Sigmoid colon (tissue), 7 donors: ENCODE data around the gene PPP2R2C. TPM values are rescaled to one million over a fixed set of nuclear protein-coding genes. Genes with fewer than 3 reads are reported as not detected.

Source experiments
- DNase-seq: peaks from one replicate; pipeline ENCODE4 v3.0.0-alpha.2; 2019
- H3K27ac ChIP-seq, 4 donors: fragments of 200-600 bp; sonication (generic); one replicate each; pipeline ENCODE4 v1.5.1; 2016 to 2019; ENCODE audit warnings: mild to moderate bottlenecking in 1 of 4
- H3K27me3 ChIP-seq, 3 donors: fragments of 200-600 bp; sonication (generic); one replicate each; pipeline ENCODE4 v1.5.1; 2019; ENCODE audit warnings: mild to moderate bottlenecking in 1 of 3
- H3K36me3 ChIP-seq, 4 donors: fragments of 200-600 bp; sonication (generic); one replicate each; pipeline ENCODE4 v1.5.1; 2016 to 2019
- H3K4me1 ChIP-seq, 4 donors: fragments of 200-600 bp; sonication (generic); one replicate each; pipeline ENCODE4 v1.5.1; 2017 to 2019
- H3K4me3 ChIP-seq, 4 donors: fragments of 200-600 bp; sonication (generic); one replicate each; pipeline ENCODE4 v1.5.1; 2017 to 2019; ENCODE audit warnings: mild to moderate bottlenecking in 2 of 4, moderate library complexity in 1 of 4
- H3K9me3 ChIP-seq, 4 donors: fragments of 200-600 bp in 3 of 4; sonication (generic) in 3 of 4; one replicate each; pipeline versions ENCODE4 v1.5.1 to v1.6.1; 2013 to 2019
- EP300 ChIP-seq, 4 donors: sonication (generic); formaldehyde crosslinking; IDR thresholded peaks; one replicate each; pipeline ENCODE4 v1.6.1; 2017; ENCODE audit warnings: antibody characterized with exemption in 4 of 4
- POLR2A ChIP-seq, 2 donors: fragments of 450-650 bp; IDR thresholded peaks; one replicate each; pipeline ENCODE4 v1.6.1; 2016; ENCODE audit warnings: antibody characterized with exemption in 2 of 2, mild to moderate bottlenecking in 2 of 2, moderate library complexity in 2 of 2
- POLR2AphosphoS5 ChIP-seq, 4 donors: sonication (generic); formaldehyde crosslinking; IDR thresholded peaks; one replicate each; pipeline ENCODE4 v1.6.1; 2017; ENCODE audit warnings: antibody characterized with exemption in 4 of 4
- WGBS, 2 donors: extraction: QIAGEN DNeasy Blood & Tissue Kit; methylation state at CpG; one replicate each; pipeline ENCODE4 v1.1.7; 2013; 5-methylcytosine and 5-hydroxymethylcytosine counted together
- intact Hi-C: fragments of 100-400 bp; cut with DNase I; formaldehyde crosslinking; loops from one replicate; pipeline ENCODE4 v1.15.1; 2023
- polyA plus RNA-seq, 3 donors: library from polyadenylated mRNA; stranded (reverse); fragments of 200-250 nt; gene quantifications; one replicate each; pipeline ENCODE4 v1.2.3, GENCODE V29; 2013
- total RNA-seq, 4 donors: library from RNA; depleted of rRNA; stranded (reverse); fragments of >200 nt; gene quantifications; one replicate each; pipeline ENCODE4 v1.1.0, GENCODE V29; 2016
- TF ChIP-seq, protein P1 (sequence below), 4 experiments: fragments of 450-650 bp in 3 of 4; fragments of 200-600 bp in 1 of 4; IDR thresholded peaks; one replicate each; pipeline ENCODE4 v1.5.1; 2016 to 2019; ENCODE audit warnings: antibody characterized with exemption in 4 of 4, mild to moderate bottlenecking in 3 of 4, moderate library complexity in 2 of 4
- donor health status: healthy with polysubstance abuse.
- donor health status: Bipolar disorder and iron deficiency.
- donor health status: healthy.

Gene PPP2R2C
- total and polyA plus RNA-seq, 7 donors, result 0.49 to 2.8 (median 1.1) TPM; not detected in 2

DNA sequence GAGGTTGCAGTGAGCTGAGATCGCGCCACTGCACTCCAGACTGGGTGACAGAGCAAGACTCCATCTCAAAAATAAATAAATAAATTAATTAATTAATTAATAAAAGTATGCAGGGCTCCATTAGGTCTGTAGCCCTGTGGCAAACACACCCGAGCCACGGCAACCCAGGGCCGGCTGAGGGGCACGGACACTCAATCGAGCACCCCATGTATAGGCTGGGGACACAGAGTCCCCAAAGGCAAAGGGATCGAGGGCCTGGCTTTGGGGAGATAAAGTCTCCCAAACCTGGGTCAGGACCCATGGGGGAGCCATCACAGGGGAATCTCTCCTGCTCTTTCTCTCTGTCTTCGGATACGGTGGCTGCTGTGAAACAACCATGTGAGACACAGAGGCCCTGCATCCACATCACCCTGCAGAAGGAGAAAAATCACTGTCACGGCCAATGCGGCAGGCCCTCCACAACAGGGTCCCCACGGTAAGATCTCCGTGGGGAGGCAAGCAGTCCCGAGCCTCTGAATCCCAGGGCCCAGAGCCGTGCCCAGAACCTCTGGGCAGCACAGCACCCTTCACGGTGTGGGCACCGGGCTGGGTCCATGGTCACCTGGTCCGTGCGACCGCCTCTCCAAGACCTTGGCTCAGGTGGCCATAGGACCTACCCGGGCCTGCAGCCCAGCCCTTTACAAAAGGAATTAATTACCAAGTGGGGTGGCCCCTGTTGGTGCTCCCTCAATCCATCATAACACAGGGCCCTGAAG lies 121.0 kb downstream of the PPP2R2C start:
- Histone ChIP-seq H3K27me3 (peaks cover 0 to 40% (median 0%) of the 10 kb centered on the region in 3 donors), H3K4me3 (no peak overlapping the region), H3K9me3 (no peaks in the 10 kb centered on the region), H3K36me3 (no peaks in the 10 kb centered on the region), H3K4me1 (no peaks in the 10 kb centered on the region), H3K27ac (no peak overlapping the region)
- WGBS, 2 donors, result 90 to 92% methylated on average over 22 of the region's 22 CpGs
- no peak for DNase-seq
- intact Hi-C loops, result no loop called here
- TF ChIP-seq POLR2A (IDR thresholded peaks at IDR 0.05) (no peak), EP300 (IDR thresholded peaks at IDR 0.05) (no peak), POLR2AphosphoS5 (IDR thresholded peaks at IDR 0.05) (no peak)
- TF ChIP-seq, protein P1, sequence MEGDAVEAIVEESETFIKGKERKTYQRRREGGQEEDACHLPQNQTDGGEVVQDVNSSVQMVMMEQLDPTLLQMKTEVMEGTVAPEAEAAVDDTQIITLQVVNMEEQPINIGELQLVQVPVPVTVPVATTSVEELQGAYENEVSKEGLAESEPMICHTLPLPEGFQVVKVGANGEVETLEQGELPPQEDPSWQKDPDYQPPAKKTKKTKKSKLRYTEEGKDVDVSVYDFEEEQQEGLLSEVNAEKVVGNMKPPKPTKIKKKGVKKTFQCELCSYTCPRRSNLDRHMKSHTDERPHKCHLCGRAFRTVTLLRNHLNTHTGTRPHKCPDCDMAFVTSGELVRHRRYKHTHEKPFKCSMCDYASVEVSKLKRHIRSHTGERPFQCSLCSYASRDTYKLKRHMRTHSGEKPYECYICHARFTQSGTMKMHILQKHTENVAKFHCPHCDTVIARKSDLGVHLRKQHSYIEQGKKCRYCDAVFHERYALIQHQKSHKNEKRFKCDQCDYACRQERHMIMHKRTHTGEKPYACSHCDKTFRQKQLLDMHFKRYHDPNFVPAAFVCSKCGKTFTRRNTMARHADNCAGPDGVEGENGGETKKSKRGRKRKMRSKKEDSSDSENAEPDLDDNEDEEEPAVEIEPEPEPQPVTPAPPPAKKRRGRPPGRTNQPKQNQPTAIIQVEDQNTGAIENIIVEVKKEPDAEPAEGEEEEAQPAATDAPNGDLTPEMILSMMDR (IDR thresholded peaks at IDR 0.05), result no peak

DNA sequence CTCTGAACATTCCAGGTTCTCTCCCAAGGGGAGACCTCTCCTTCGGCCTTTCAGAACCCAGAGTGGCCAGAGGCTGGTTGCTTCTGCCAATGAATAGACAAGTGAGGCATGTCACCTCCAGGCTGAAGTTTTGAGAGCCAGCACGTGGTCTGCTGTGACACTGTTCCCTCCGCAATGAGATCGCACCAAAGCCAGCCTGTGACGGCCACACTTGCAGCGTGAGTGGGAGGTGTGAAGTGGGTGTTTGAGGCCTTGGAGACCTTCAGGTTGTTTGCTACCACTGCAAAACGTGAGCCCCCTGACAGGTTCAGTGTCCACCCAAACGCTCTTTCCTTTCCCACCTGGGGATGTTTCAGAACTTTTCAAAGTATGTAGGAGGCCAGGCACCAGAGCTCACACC lies 121.8 kb downstream of the PPP2R2C start:
- WGBS, 2 donors, result 70 to 77% methylated on average over 8 of the region's 8 CpGs

DNA sequence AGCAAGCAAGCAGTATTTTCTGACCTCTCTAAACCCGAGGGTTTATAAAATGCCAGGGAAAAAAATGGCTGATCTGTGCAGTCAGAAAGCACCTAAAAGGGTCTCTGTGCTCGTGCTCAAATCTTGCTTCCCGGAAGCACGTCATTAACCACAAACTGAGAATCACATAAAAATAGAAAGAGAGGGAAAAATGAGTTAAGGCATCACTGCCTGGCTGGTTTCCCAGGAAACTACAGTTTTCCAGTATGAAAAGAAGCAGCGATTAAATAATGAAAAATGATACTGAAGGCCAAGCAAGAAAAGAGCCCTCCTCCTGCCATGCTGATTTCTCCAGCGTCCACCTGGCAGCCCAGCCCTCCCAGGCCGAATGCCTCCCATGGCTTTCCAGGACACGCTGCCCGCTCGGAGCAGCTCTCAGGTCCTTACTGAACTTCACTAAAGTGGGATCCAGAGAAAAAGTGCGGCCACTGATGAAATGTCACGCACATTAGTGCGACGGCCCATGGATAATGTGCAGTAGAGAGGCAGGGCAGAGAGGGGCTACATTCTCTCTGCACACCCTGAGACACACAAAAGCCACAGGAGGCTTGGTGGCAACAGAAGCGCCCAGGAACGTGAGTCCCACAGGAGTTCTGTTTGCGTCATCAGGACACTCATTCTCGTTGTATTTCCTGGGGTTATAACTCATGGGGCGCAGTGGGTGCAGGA lies 122.4 kb downstream of the PPP2R2C start:
- TF ChIP-seq, protein P1 (IDR thresholded peaks at IDR 0.05), result no peak
- TF ChIP-seq EP300 (IDR thresholded peaks at IDR 0.05), result no peak
- TF ChIP-seq POLR2AphosphoS5 (IDR thresholded peaks at IDR 0.05), result no peak
- no peak for TF ChIP-seq POLR2A (IDR thresholded peaks at IDR 0.05)
- no peak overlapping the region for H3K27ac ChIP-seq
- WGBS, 2 donors, result 75 to 77% methylated on average over 19 of the region's 19 CpGs
- H3K4me1 ChIP-seq, result no peaks in the 10 kb centered on the region
- intact Hi-C loops, result no loop called here
- H3K27me3 ChIP-seq, result peaks cover 0 to 42% (median 0%) of the 10 kb centered on the region in 3 donors
- no peak overlapping the region for H3K4me3 ChIP-seq
- H3K9me3 ChIP-seq, result no peaks in the 10 kb centered on the region
- no peak for DNase-seq
- no peaks in the 10 kb centered on the region for H3K36me3 ChIP-seq

More for the DNA sequence above, 121.8 kb downstream of the PPP2R2C start:
- intact Hi-C loops, result no loop called here
- Histone ChIP-seq H3K4me3 (no peak overlapping the region), H3K27ac (no peak overlapping the region), H3K27me3 (peaks cover 0 to 42% (median 0%) of the 10 kb centered on the region in 3 donors), H3K36me3 (no peaks in the 10 kb centered on the region), H3K9me3 (no peaks in the 10 kb centered on the region), H3K4me1 (no peaks in the 10 kb centered on the region)
- TF ChIP-seq POLR2A (IDR thresholded peaks at IDR 0.05) (no peak), POLR2AphosphoS5 (IDR thresholded peaks at IDR 0.05) (no peak), EP300 (IDR thresholded peaks at IDR 0.05) (no peak)
- TF ChIP-seq, protein P1 (IDR thresholded peaks at IDR 0.05), result no peak
- DNase-seq, result no peak

DNA sequence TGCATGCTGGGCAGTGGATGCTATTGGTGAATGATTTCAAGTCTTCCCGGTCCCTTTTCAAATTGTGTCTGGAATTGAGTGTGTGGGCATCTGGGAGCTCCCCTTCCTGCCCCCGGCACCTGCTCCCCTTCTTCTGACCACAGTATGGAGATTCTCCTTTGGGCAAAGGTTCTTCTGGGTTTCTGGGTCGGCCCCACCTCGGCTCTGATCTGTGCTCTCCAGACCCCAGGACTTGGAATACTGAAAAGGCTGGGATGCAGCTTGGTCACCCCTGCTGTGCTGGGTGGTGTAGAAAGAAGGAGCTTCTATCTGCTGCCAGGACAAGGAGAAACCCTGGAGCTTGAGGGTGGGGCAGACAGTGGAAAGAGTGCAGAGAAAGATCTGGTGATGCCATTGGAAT lies 124.0 kb downstream of the PPP2R2C start:
- intact Hi-C loops, result no loop called here
- WGBS, 2 donors, result 72 to 86% methylated on average over 4 of the region's 4 CpGs
- H3K4me3 ChIP-seq, result no peak overlapping the region
- H3K27ac ChIP-seq, result no peak overlapping the region
- no peaks in the 10 kb centered on the region for H3K4me1 ChIP-seq
- H3K27me3 ChIP-seq, result peaks cover 0 to 32% (median 0%) of the 10 kb centered on the region in 3 donors
- H3K9me3 ChIP-seq, result no peaks in the 10 kb centered on the region
- TF ChIP-seq, protein P1 (IDR thresholded peaks at IDR 0.05), result no peak
- TF ChIP-seq POLR2A (IDR thresholded peaks at IDR 0.05), result no peak
- no peak for TF ChIP-seq POLR2AphosphoS5 (IDR thresholded peaks at IDR 0.05)
- TF ChIP-seq EP300 (IDR thresholded peaks at IDR 0.05), result no peak
- no peak for DNase-seq
- no peaks in the 10 kb centered on the region for H3K36me3 ChIP-seq
